GM12878 (cell line): ENCODE data around the gene ARHGEF3. TPM values are rescaled to one million over a fixed set of nuclear protein-coding genes. Genes with fewer than 3 reads are reported as not detected.

Experiments
- ASH2L ChIP-seq: fragments of 300-600, 200-600 bp; sonication (generic); IDR thresholded peaks from 2 replicates; pipeline ENCODE4 v1.6.1; 2017; ENCODE audit warnings: low read depth, mild to moderate bottlenecking, borderline replicate concordance
- CEBPB ChIP-seq, 2 experiments: fragments of 150-350 bp in 1 of 2; IDR thresholded peaks; 2 replicates each; pipeline ENCODE4 v1.6.1; 2012 to 2014; ENCODE audit warnings: low read depth in 2 of 2, low read length in 2 of 2, borderline replicate concordance in 1 of 2, inconsistent platforms in 1 of 2
- ETV6 ChIP-seq, 2 experiments: fragments of 450-650 bp in 1 of 2; IDR thresholded peaks in 1 of 2; conservative IDR thresholded peaks in 1 of 2; 2 replicates each; pipeline ENCODE4 v1.6.1; 2014; ENCODE audit warnings: antibody characterized with exemption in 1 of 2, borderline replicate concordance in 1 of 2, low read depth in 1 of 2, mild to moderate bottlenecking in 1 of 2, moderate library complexity in 1 of 2
- FOXK2 ChIP-seq: fragments of 450-650 bp; IDR thresholded peaks from 2 replicates; pipeline ENCODE4 v1.6.1; 2017; ENCODE audit warnings: mild to moderate bottlenecking, moderate library complexity
- KDM1A ChIP-seq: fragments of 200-600 bp; sonication (generic); IDR thresholded peaks from 2 replicates; pipeline ENCODE4 v1.6.1; 2016; ENCODE audit warnings: borderline replicate concordance
- LARP7 ChIP-seq: fragments of 450-650 bp; IDR thresholded peaks from 2 replicates; pipeline ENCODE4 v1.6.1; 2017; ENCODE audit warnings: mild to moderate bottlenecking
- NBN ChIP-seq: fragments of 450-650 bp; IDR thresholded peaks from 2 replicates; pipeline ENCODE4 v1.6.1; 2016
- RELA ChIP-seq: fragments of 450-650 bp; IDR thresholded peaks from 2 replicates; pipeline ENCODE4 v1.8.0; 2014; ENCODE audit warnings: borderline replicate concordance; ENCODE audit not compliant: partially characterized antibody
- SIN3A ChIP-seq: IDR thresholded peaks from 2 replicates; pipeline ENCODE4 v1.6.1; 2012; ENCODE audit warnings: low read depth, low read length, improper control_type of control experiment
- SRF ChIP-seq, 2 experiments: IDR thresholded peaks; 2 replicates each; pipeline ENCODE4 v1.6.1; 2011; ENCODE audit warnings: low read depth in 2 of 2, low read length in 2 of 2, mild to moderate bottlenecking in 1 of 2, moderate library complexity in 1 of 2
- YBX1 ChIP-seq: fragments of 450-650 bp; IDR thresholded peaks from 2 replicates; pipeline ENCODE4 v1.6.1; 2016; ENCODE audit warnings: antibody characterized with exemption
- ZSCAN29 ChIP-seq: fragments of 450-650 bp; IDR thresholded peaks from 2 replicates; pipeline ENCODE4 v1.6.1; 2017; ENCODE audit warnings: mild to moderate bottlenecking, moderate library complexity
- polyA plus RNA-seq, 11 experiments: library from polyadenylated mRNA; depleted of rRNA in 4 of 11; unstranded in 6 of 11; stranded (reverse) in 5 of 11; fragments of >200 nt; fragmentation: Nextera tagmentation in 4 of 11; fragmentation: Illumina TruSeq in 1 of 11; extraction: Ambion mirVana in 4 of 11; extraction: Trizol in 1 of 11; gene quantifications; 1 replicate in 1 of 11; 2 replicates in 10 of 11; pipeline versions ENCODE4 v1.2.1 to v1.2.3, GENCODE V29; 2011 to 2016; ENCODE audit warnings: inconsistent platforms in 2 of 11, missing spikeins in 2 of 11, low read depth in 1 of 11
- total RNA-seq, 4 experiments: library from RNA; depleted of rRNA in 3 of 4; stranded (reverse); fragments of >200 nt in 3 of 4; fragmentation: Illumina TruSeq in 1 of 4; extraction: Trizol in 1 of 4; gene quantifications; 2 replicates each; pipeline versions ENCODE4 v1.2.1 to v1.2.3, GENCODE V29; 2013 to 2021
- TF ChIP-seq, protein P1 (sequence below): IDR thresholded peaks from 2 replicates; pipeline ENCODE4 v1.6.1; 2011; ENCODE audit warnings: borderline replicate concordance, low read depth, mild to moderate bottlenecking, moderate library complexity, mixed read lengths, low read length; ENCODE audit not compliant: insufficient read depth; ENCODE audit errors: extremely low read length
- TF ChIP-seq, protein P2 (sequence below): fragments of 450-650 bp; formaldehyde crosslinking; IDR thresholded peaks from 2 replicates; pipeline ENCODE4 v1.4.0; 2020; ENCODE audit warnings: mild to moderate bottlenecking, moderate library complexity
- TF ChIP-seq, protein P3 (sequence below): fragments of 450-650 bp; IDR thresholded peaks from 2 replicates; pipeline ENCODE4 v1.6.1; 2016; ENCODE audit warnings: mild to moderate bottlenecking, moderate library complexity, borderline replicate concordance
- TF ChIP-seq, protein P4 (sequence below): fragments of 450-650 bp; IDR thresholded peaks from 2 replicates; pipeline ENCODE4 v1.6.1; 2017; ENCODE audit warnings: mild to moderate bottlenecking, moderate library complexity

Gene ARHGEF3
- total and polyA plus RNA-seq, 10 of the 15 experiments (the other 5 are each of a cell fraction or from before 2014, with no cell fraction given), result 21.8 to 78.7 (median 56.2) TPM

DNA sequence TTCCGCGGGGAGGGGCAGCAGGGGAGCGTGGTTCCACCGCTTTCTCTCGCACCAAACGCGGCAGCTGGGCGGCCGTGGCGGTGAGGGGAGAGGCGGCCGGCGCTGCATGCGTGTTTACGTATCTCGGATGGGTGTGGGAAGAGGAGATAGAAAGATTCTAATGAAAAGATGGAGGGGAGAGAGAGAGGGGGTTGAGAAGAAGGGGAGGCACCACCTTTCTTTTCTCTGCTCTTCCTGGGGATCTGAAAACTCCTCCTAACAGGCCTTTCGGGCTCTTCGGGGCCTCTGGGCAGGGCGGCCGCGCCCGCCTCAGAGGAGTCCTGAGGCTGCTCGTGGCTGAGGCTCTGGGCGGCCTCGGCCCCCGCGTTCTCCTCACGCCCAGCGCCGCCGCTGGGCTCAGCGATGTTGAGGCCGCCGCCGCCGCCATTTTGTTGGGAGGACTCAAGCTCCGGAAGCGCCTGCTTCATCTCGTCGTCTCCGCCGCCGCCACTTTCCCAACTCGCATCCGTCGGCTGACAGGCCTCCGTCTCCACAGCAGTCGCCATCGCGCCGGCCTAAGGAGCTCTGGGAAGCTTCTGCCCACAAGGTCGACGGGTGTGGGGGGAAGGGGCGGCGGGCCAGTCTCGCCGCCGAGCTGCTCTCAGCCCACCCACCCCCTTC, 119.2 kb downstream of the ARHGEF3 start (continued):
- TF ChIP-seq YBX1 (no peak), LARP7 (peak; percentile 78), SIN3A (peak; percentile 66; the same call in 1 of the 2 replicates), ETV6 (conservative IDR thresholded peaks at IDR 0.05 in 1 of 2, IDR thresholded peaks at IDR 0.05 in 1 of 2; ENCODE audit: borderline replicate concordance in 1 of 2, low read depth in 1 of 2) (peak in 1 of 2 experiments; percentile 20; a peak in 1 of 4 replicates), RELA (no peak), KDM1A (no peak), ASH2L (0 out of 2 replicates have a peak, but pooled peaks have one; percentile 50), FOXK2 (no peak), ZSCAN29 (no peak), SRF (IDR thresholded peaks at IDR 0.05; ENCODE audit: low read depth in 2 of 2, low read length in 2 of 2) (no peak), CEBPB (IDR thresholded peaks at IDR 0.05; ENCODE audit: borderline replicate concordance in 1 of 2, low read depth in 2 of 2, low read length in 2 of 2) (no peak), NBN (0 out of 2 replicates have a peak, but pooled peaks have one; percentile 76)
- TF ChIP-seq, protein P1, sequence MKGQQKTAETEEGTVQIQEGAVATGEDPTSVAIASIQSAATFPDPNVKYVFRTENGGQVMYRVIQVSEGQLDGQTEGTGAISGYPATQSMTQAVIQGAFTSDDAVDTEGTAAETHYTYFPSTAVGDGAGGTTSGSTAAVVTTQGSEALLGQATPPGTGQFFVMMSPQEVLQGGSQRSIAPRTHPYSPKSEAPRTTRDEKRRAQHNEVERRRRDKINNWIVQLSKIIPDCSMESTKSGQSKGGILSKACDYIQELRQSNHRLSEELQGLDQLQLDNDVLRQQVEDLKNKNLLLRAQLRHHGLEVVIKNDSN, result no peak
- TF ChIP-seq, protein P2, sequence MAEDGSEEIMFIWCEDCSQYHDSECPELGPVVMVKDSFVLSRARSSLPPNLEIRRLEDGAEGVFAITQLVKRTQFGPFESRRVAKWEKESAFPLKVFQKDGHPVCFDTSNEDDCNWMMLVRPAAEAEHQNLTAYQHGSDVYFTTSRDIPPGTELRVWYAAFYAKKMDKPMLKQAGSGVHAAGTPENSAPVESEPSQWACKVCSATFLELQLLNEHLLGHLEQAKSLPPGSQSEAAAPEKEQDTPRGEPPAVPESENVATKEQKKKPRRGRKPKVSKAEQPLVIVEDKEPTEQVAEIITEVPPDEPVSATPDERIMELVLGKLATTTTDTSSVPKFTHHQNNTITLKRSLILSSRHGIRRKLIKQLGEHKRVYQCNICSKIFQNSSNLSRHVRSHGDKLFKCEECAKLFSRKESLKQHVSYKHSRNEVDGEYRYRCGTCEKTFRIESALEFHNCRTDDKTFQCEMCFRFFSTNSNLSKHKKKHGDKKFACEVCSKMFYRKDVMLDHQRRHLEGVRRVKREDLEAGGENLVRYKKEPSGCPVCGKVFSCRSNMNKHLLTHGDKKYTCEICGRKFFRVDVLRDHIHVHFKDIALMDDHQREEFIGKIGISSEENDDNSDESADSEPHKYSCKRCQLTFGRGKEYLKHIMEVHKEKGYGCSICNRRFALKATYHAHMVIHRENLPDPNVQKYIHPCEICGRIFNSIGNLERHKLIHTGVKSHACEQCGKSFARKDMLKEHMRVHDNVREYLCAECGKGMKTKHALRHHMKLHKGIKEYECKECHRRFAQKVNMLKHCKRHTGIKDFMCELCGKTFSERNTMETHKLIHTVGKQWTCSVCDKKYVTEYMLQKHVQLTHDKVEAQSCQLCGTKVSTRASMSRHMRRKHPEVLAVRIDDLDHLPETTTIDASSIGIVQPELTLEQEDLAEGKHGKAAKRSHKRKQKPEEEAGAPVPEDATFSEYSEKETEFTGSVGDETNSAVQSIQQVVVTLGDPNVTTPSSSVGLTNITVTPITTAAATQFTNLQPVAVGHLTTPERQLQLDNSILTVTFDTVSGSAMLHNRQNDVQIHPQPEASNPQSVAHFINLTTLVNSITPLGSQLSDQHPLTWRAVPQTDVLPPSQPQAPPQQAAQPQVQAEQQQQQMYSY, result peak; percentile 73; the same call in 1 of the 2 replicates
- TF ChIP-seq, protein P3, sequence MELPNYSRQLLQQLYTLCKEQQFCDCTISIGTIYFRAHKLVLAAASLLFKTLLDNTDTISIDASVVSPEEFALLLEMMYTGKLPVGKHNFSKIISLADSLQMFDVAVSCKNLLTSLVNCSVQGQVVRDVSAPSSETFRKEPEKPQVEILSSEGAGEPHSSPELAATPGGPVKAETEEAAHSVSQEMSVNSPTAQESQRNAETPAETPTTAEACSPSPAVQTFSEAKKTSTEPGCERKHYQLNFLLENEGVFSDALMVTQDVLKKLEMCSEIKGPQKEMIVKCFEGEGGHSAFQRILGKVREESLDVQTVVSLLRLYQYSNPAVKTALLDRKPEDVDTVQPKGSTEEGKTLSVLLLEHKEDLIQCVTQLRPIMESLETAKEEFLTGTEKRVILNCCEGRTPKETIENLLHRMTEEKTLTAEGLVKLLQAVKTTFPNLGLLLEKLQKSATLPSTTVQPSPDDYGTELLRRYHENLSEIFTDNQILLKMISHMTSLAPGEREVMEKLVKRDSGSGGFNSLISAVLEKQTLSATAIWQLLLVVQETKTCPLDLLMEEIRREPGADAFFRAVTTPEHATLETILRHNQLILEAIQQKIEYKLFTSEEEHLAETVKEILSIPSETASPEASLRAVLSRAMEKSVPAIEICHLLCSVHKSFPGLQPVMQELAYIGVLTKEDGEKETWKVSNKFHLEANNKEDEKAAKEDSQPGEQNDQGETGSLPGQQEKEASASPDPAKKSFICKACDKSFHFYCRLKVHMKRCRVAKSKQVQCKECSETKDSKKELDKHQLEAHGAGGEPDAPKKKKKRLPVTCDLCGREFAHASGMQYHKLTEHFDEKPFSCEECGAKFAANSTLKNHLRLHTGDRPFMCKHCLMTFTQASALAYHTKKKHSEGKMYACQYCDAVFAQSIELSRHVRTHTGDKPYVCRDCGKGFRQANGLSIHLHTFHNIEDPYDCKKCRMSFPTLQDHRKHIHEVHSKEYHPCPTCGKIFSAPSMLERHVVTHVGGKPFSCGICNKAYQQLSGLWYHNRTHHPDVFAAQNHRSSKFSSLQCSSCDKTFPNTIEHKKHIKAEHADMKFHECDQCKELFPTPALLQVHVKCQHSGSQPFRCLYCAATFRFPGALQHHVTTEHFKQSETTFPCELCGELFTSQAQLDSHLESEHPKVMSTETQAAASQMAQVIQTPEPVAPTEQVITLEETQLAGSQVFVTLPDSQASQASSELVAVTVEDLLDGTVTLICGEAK, result no peak
- TF ChIP-seq, protein P4, sequence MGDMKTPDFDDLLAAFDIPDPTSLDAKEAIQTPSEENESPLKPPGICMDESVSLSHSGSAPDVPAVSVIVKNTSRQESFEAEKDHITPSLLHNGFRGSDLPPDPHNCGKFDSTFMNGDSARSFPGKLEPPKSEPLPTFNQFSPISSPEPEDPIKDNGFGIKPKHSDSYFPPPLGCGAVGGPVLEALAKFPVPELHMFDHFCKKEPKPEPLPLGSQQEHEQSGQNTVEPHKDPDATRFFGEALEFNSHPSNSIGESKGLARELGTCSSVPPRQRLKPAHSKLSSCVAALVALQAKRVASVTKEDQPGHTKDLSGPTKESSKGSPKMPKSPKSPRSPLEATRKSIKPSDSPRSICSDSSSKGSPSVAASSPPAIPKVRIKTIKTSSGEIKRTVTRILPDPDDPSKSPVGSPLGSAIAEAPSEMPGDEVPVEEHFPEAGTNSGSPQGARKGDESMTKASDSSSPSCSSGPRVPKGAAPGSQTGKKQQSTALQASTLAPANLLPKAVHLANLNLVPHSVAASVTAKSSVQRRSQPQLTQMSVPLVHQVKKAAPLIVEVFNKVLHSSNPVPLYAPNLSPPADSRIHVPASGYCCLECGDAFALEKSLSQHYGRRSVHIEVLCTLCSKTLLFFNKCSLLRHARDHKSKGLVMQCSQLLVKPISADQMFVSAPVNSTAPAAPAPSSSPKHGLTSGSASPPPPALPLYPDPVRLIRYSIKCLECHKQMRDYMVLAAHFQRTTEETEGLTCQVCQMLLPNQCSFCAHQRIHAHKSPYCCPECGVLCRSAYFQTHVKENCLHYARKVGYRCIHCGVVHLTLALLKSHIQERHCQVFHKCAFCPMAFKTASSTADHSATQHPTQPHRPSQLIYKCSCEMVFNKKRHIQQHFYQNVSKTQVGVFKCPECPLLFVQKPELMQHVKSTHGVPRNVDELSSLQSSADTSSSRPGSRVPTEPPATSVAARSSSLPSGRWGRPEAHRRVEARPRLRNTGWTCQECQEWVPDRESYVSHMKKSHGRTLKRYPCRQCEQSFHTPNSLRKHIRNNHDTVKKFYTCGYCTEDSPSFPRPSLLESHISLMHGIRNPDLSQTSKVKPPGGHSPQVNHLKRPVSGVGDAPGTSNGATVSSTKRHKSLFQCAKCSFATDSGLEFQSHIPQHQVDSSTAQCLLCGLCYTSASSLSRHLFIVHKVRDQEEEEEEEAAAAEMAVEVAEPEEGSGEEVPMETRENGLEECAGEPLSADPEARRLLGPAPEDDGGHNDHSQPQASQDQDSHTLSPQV, result no peak
